DND-41 (cell line): ENCODE results near the gene KRT77.

Source experiments
- ATAC-seq: fragments of 200-7000 bp; cut with Tn5 transposase; 3 replicates; pipeline ENCODE4 v1.9.1; 2021; ENCODE audit warnings: low read depth; ENCODE audit not compliant: insufficient read depth
- DNase-seq: peaks from one replicate; pipeline ENCODE4 v3.0.0-alpha.2; 2020
- H2AFZ ChIP-seq: 2 replicates; pipeline ENCODE4 v1.6.0; 2012; ENCODE audit warnings: low read depth, low read length
- H3K27ac ChIP-seq: 2 replicates; pipeline ENCODE4 v1.5.1; 2012; ENCODE audit warnings: low read length, inconsistent platforms
- H3K27me3 ChIP-seq: fragments of 200-600 bp; sonication (generic); 2 replicates; pipeline ENCODE4 v1.6.0; 2012; ENCODE audit warnings: low read length, mild to moderate bottlenecking, inconsistent platforms; ENCODE audit not compliant: insufficient read depth, poor library complexity
- H3K36me3 ChIP-seq: 2 replicates; pipeline ENCODE4 v1.5.1; 2012; ENCODE audit warnings: low read length, inconsistent platforms; ENCODE audit not compliant: insufficient read depth
- H3K4me1 ChIP-seq: 2 replicates; pipeline ENCODE4 v1.5.1; 2012; ENCODE audit warnings: mild to moderate bottlenecking, low read length; ENCODE audit not compliant: insufficient read depth
- H3K4me2 ChIP-seq: 2 replicates; pipeline ENCODE4 v1.6.0; 2012; ENCODE audit warnings: mild to moderate bottlenecking, moderate library complexity, low read length, inconsistent platforms; ENCODE audit not compliant: insufficient read depth
- H3K4me3 ChIP-seq, 2 experiments: fragments of 200-600 bp in 1 of 2; shearing (Covaris generic) in 1 of 2; 2 replicates each; pipeline ENCODE4 v1.5.1; 2012 to 2016; ENCODE audit warnings: inconsistent platforms in 2 of 2, low read length in 2 of 2, mild to moderate bottlenecking in 2 of 2, low read depth in 1 of 2, moderate library complexity in 1 of 2
- H3K79me2 ChIP-seq: 2 replicates; pipeline ENCODE4 v1.6.0; 2012; ENCODE audit warnings: low read length, inconsistent platforms; ENCODE audit not compliant: insufficient read depth
- H3K9ac ChIP-seq: 2 replicates; pipeline ENCODE4 v1.6.0; 2012; ENCODE audit warnings: low read depth, mild to moderate bottlenecking, inconsistent platforms, low read length, moderate library complexity
- H3K9me3 ChIP-seq: 2 replicates; pipeline ENCODE4 v1.5.1; 2012; ENCODE audit warnings: low read length, moderate library complexity, mild to moderate bottlenecking, inconsistent platforms; ENCODE audit not compliant: insufficient read depth, severe bottlenecking
- H4K20me1 ChIP-seq: 2 replicates; pipeline ENCODE4 v1.6.0; 2012; ENCODE audit warnings: low read length; ENCODE audit not compliant: insufficient read depth
- CTCF ChIP-seq: IDR thresholded peaks from 2 replicates; pipeline ENCODE4 v1.5.1; 2012; ENCODE audit warnings: borderline replicate concordance, low read length, moderate library complexity, mild to moderate bottlenecking; ENCODE audit not compliant: poor library complexity, severe bottlenecking; ENCODE audit errors: extremely low read depth
- EZH2 ChIP-seq: IDR thresholded peaks from 3 replicates; pipeline ENCODE4 v1.6.1; 2012; ENCODE audit warnings: borderline replicate concordance, low read depth, mild to moderate bottlenecking, moderate library complexity, low read length, inconsistent platforms; ENCODE audit not compliant: severe bottlenecking

Gene KRT77

GRCh38 chr12:52742822-52743457 lies 39.6 kb upstream of the KRT77 start:
- H3K79me2 ChIP-seq = no peaks in the 10 kb centered on the region
- peaks cover 2% of the 10 kb centered on the region for H3K27me3 ChIP-seq
- no peak for TF ChIP-seq EZH2
- TF ChIP-seq CTCF = no peak
- no peak overlapping the region for H3K27ac ChIP-seq
- H3K9me3 ChIP-seq = no peaks in the 10 kb centered on the region
- H4K20me1 ChIP-seq = peaks cover 7% of the 10 kb centered on the region; the same call in 1 of the 2 replicates
- H2AFZ ChIP-seq = no peak overlapping the region
- no peak overlapping the region for H3K4me2 ChIP-seq
- H3K4me1 ChIP-seq = no peaks in the 10 kb centered on the region
- no peaks in the 10 kb centered on the region for H3K36me3 ChIP-seq
- H3K4me3 ChIP-seq = no peak overlapping the region
- no peak for ATAC-seq
- DNase-seq = no peak
- no peak overlapping the region for H3K9ac ChIP-seq

DNA sequence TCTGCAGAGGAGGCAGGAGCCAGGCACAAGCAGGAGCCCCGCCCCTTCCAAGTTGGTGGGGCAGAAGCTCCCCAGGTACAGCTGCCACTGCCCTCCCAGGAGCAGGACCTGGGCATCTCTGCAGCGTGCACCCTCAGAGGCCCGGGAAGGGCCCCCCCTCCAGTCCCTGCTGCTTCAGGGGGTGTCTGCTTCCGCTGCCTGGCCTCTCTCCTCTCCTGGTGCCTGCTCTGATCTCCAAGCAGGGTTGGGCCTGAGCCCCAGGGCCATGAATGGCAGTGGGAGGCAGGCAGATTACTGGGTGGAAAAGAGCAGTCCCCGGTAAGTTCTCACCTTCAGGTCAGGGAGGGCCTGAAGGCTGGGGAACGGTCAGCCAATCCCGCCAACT lies 38.9 kb upstream of the KRT77 start:
- Histone ChIP-seq H3K4me1 (no peaks in the 10 kb centered on the region), H3K4me2 (no peak overlapping the region), H3K9me3 (no peaks in the 10 kb centered on the region), H3K27ac (no peak overlapping the region), H3K36me3 (no peaks in the 10 kb centered on the region), H3K79me2 (no peaks in the 10 kb centered on the region), H3K27me3 (peaks cover 2% of the 10 kb centered on the region), H4K20me1 (peaks cover 7% of the 10 kb centered on the region; the same call in 1 of the 2 replicates), H3K9ac (no peak overlapping the region), H3K4me3 (no peak overlapping the region), H2AFZ (no peak overlapping the region)
- TF ChIP-seq EZH2 (no peak), CTCF (no peak)
- ATAC-seq (no peak), DNase-seq (no peak)

DNA sequence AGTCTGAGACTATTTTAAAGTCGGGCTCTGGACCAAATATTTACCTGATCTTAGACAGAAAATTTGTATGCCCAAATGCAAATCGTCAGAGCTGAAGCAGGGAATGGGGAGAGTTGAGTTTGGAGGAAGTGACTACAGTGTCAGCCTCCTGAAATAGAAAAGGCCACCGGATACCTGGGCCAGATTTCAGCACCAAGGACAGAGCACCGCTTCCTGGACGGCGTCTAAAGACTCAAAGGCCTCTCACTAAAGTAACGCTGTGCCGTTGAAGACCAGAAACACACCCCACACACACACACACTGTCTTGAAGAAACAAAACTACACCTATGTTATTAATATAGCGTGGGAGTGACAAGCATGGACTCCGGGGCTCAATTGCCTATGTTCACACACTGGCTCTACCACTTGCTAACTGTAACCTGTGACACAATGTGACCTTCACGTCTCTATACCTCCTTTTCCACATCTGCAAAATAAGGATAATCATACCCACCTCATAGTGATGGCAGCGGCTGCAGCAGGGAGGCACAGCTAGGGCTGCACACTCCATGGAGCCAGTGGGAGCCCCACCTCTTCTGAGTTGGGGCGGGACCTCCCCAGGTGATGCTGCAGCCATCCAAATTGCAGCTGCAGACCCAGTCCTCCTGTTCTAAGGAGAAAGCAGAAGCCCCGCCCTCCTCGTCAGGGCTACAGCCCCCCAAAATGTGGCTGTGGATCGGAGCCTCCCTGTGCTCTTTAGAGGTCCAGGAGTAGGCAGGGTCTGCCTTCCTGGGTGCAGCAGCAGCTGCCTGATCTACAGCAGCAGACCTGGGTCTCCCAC lies 38.3 kb upstream of the KRT77 start:
- Histone ChIP-seq H3K27me3 (peaks cover 2% of the 10 kb centered on the region), H3K4me3 (no peak overlapping the region), H3K4me1 (no peaks in the 10 kb centered on the region), H4K20me1 (peaks cover 9% of the 10 kb centered on the region; the same call in 1 of the 2 replicates), H3K27ac (no peak overlapping the region), H2AFZ (no peak overlapping the region), H3K9me3 (no peaks in the 10 kb centered on the region), H3K9ac (no peak overlapping the region), H3K36me3 (no peaks in the 10 kb centered on the region), H3K4me2 (no peak overlapping the region), H3K79me2 (no peaks in the 10 kb centered on the region)
- no peak for TF ChIP-seq CTCF
- TF ChIP-seq EZH2 = no peak
- ATAC-seq (peak; percentile 81), DNase-seq (peak; percentile 73)
